Vagina (tissue), 2 donors: Measurements from ENCODE around the gene CRY1. TPM values are rescaled to one million over a fixed set of nuclear protein-coding genes. Genes with fewer than 3 reads are reported as not detected.

ENCODE experiments used
- DNase-seq, 2 donors: peaks; one replicate each; pipeline ENCODE4 v3.0.0-alpha.2; 2017; ENCODE audit errors: extremely low spot score in 2 of 2
- H3K27ac ChIP-seq: fragments of 200-600 bp; sonication (generic); one replicate; pipeline ENCODE4 v1.5.1; 2019
- H3K27me3 ChIP-seq: fragments of 200-600 bp; sonication (generic); one replicate; pipeline ENCODE4 v1.5.1; 2019
- H3K36me3 ChIP-seq, 2 donors: fragments of 200-600 bp; sonication (generic); one replicate each; pipeline ENCODE4 v1.5.1; 2017 to 2019
- H3K4me1 ChIP-seq: fragments of 200-600 bp; sonication (generic); one replicate; pipeline ENCODE4 v1.5.1; 2019
- H3K4me3 ChIP-seq, 2 donors: fragments of 200-600 bp; sonication (generic); 1 replicate in 1 of 2; 2 replicates in 1 of 2; pipeline ENCODE4 v1.5.1; 2016 to 2019
- H3K9me3 ChIP-seq: fragments of 200-600 bp; sonication (generic); one replicate; pipeline ENCODE4 v1.5.1; 2019
- CTCF ChIP-seq, 3 experiments: fragments of 450-650 bp in 2 of 3; fragments of 200-600 bp in 1 of 3; sonication (generic) in 1 of 3; IDR thresholded peaks; one replicate each; pipeline ENCODE4 v1.5.1; 2017 to 2019; ENCODE audit warnings: antibody characterized with exemption in 3 of 3, mild to moderate bottlenecking in 2 of 3, moderate library complexity in 2 of 3
- POLR2A ChIP-seq, 2 donors: fragments of 450-650 bp; IDR thresholded peaks; one replicate each; pipeline ENCODE4 v1.6.1; 2017; ENCODE audit warnings: antibody characterized with exemption in 2 of 2, mild to moderate bottlenecking in 2 of 2, moderate library complexity in 2 of 2
- POLR2AphosphoS5 ChIP-seq, 2 donors: sonication (generic); formaldehyde crosslinking; IDR thresholded peaks; one replicate each; pipeline ENCODE4 v1.9.0; 2017; ENCODE audit warnings: antibody characterized with exemption in 2 of 2, mild to moderate bottlenecking in 2 of 2, low read depth in 1 of 2; ENCODE audit not compliant: insufficient read depth in 1 of 2
- intact Hi-C: fragments of 100-400 bp; cut with DNase I; formaldehyde crosslinking; loops from one replicate; pipeline ENCODE4 v1.15.1; 2023
- total RNA-seq: library from RNA; depleted of rRNA; stranded (reverse); fragments of >200 nt; gene quantifications from one replicate; pipeline ENCODE4 v1.2.3, GENCODE V29; 2016

Gene CRY1
- total RNA-seq, 1 donor from 2014 or later = 18.7 TPM

- intact Hi-C loops = no loop called here
These were observed 150.6 kb downstream of the CRY1 start for GRCh38 chr12:106942775-106943174.

GRCh38 chr12:106941481-106942156 is 151.7 kb downstream of the CRY1 start:
- H3K36me3 ChIP-seq = no peaks in the 10 kb centered on the region
- H3K4me3 ChIP-seq = no peak overlapping the region
- no peaks in the 10 kb centered on the region for H3K9me3 ChIP-seq
- H3K27ac ChIP-seq = no peak overlapping the region
- TF ChIP-seq POLR2AphosphoS5 (IDR thresholded peaks at IDR 0.05; ENCODE audit: insufficient read depth in 1 of 2, low read depth in 1 of 2) (no peak), CTCF (IDR thresholded peaks at IDR 0.05) (no peak), POLR2A (IDR thresholded peaks at IDR 0.05) (no peak)
- no peaks in the 10 kb centered on the region for H3K4me1 ChIP-seq
- H3K27me3 ChIP-seq = no peaks in the 10 kb centered on the region
- intact Hi-C loops = no loop called here
- DNase-seq = no peak

More at GRCh38 chr12:106942775-106943174, 150.6 kb downstream of the CRY1 start:
- DNase-seq = no peak
- Histone ChIP-seq H3K4me3 (no peak overlapping the region), H3K27ac (no peak overlapping the region), H3K9me3 (no peaks in the 10 kb centered on the region), H3K27me3 (no peaks in the 10 kb centered on the region), H3K4me1 (no peaks in the 10 kb centered on the region), H3K36me3 (no peaks in the 10 kb centered on the region)
- TF ChIP-seq POLR2AphosphoS5 (IDR thresholded peaks at IDR 0.05; ENCODE audit: insufficient read depth in 1 of 2, low read depth in 1 of 2) (no peak), POLR2A (IDR thresholded peaks at IDR 0.05) (no peak), CTCF (IDR thresholded peaks at IDR 0.05) (no peak)

Other genes starting within 250 kb of the CRY1 start
- 19.6 TPM for gene TMEM263, start 137.6 kb downstream of the CRY1 start, total RNA-seq
- 14.5 TPM for gene MTERF2, start 106.4 kb downstream of the CRY1 start, total RNA-seq